Vagina (tissue), 2 donors: ENCODE measurements around the gene SIRT3.

Experiments
- CTCF ChIP-seq, 3 experiments: fragments of 450-650 bp in 2 of 3; fragments of 200-600 bp in 1 of 3; sonication (generic) in 1 of 3; IDR thresholded peaks; one replicate each; pipeline ENCODE4 v1.5.1; 2017 to 2019; ENCODE audit warnings: antibody characterized with exemption in 3 of 3, mild to moderate bottlenecking in 2 of 3, moderate library complexity in 2 of 3
- POLR2A ChIP-seq, 2 donors: fragments of 450-650 bp; IDR thresholded peaks; one replicate each; pipeline ENCODE4 v1.6.1; 2017; ENCODE audit warnings: antibody characterized with exemption in 2 of 2, mild to moderate bottlenecking in 2 of 2, moderate library complexity in 2 of 2
- POLR2AphosphoS5 ChIP-seq, 2 donors: sonication (generic); formaldehyde crosslinking; IDR thresholded peaks; one replicate each; pipeline ENCODE4 v1.9.0; 2017; ENCODE audit warnings: antibody characterized with exemption in 2 of 2, mild to moderate bottlenecking in 2 of 2, low read depth in 1 of 2; ENCODE audit not compliant: insufficient read depth in 1 of 2

GRCh38 chr11:216081-216974 lies 19.8 kb downstream of the SIRT3 start:
- no peak for TF ChIP-seq CTCF (IDR thresholded peaks at IDR 0.05)
- no peak for TF ChIP-seq POLR2AphosphoS5 (IDR thresholded peaks at IDR 0.05; ENCODE audit: insufficient read depth in 1 of 2, low read depth in 1 of 2)
- no peak for TF ChIP-seq POLR2A (IDR thresholded peaks at IDR 0.05)
